ENCODE results near the gene EFL1. TPM values are rescaled to one million over a fixed set of nuclear protein-coding genes. Genes with fewer than 3 reads are reported as not detected.

Gene EFL1
- polyA plus RNA-seq, 1 experiment = 19.3 TPM

GRCh38 chr15:82124331-82125263, 137.9 kb downstream of the EFL1 start:
- H3K9me3 ChIP-seq (ENCODE audit: control insufficient read depth, insufficient read depth, low read length) = no peaks in the 10 kb centered on the region
- H3K27ac ChIP-seq (ENCODE audit: low read depth, low read length) = no peak overlapping the region
- POLR2A ChIA-PET = no interaction called here
- DNase-seq (ENCODE audit: low read depth, low spot score) = no peak
- no peak overlapping the region for H3K4me3 ChIP-seq (ENCODE audit: low read depth, low read length)
- CTCF ChIA-PET = interaction anchor here (0.7 to 5.8 kb wide), 3 partner anchors 16 to 644 kb away, joined by 3 to 65 read pairs (median 5); no protein-coding TSS in a partner anchor
- TF ChIP-seq CTCF (IDR thresholded peaks at IDR 0.05; ENCODE audit: low read depth, low read length) = no peak
- H3K27me3 ChIP-seq (ENCODE audit: control insufficient read depth, insufficient read depth, low read length) = no peaks in the 10 kb centered on the region

GRCh38 chr15:82122746-82123400, 139.7 kb downstream of the EFL1 start:
- no peak overlapping the region for H3K4me3 ChIP-seq (ENCODE audit: low read depth, low read length)
- ChIA-PET CTCF (interaction anchor here (1.4 to 5.8 kb wide), 4 partner anchors 14 to 642 kb away, joined by 3 to 65 read pairs (median 4); no protein-coding TSS in a partner anchor), POLR2A (interaction anchor here (1.1 kb wide), 1 partner anchor 76 kb away, joined by 4 read pairs; no protein-coding TSS in a partner anchor)
- no peaks in the 10 kb centered on the region for H3K27me3 ChIP-seq (ENCODE audit: control insufficient read depth, insufficient read depth, low read length)
- TF ChIP-seq CTCF (IDR thresholded peaks at IDR 0.05; ENCODE audit: low read depth, low read length) = no peak
- no peaks in the 10 kb centered on the region for H3K9me3 ChIP-seq (ENCODE audit: control insufficient read depth, insufficient read depth, low read length)
- DNase-seq (ENCODE audit: low read depth, low spot score) = peak; percentile 95
- H3K27ac ChIP-seq (ENCODE audit: low read depth, low read length) = peak overlapping the region; percentile 69

- CTCF ChIA-PET = interaction anchor here (1.4 to 2.1 kb wide), 2 partner anchors 9 to 22 kb away, joined by 3 to 13 read pairs; no protein-coding TSS in a partner anchor
- Histone ChIP-seq H3K9me3 (ENCODE audit: control insufficient read depth, insufficient read depth, low read length) (no peaks in the 10 kb centered on the region), H3K27ac (ENCODE audit: low read depth, low read length) (no peak overlapping the region), H3K27me3 (ENCODE audit: control insufficient read depth, insufficient read depth, low read length) (no peaks in the 10 kb centered on the region), H3K4me3 (ENCODE audit: low read depth, low read length) (no peak overlapping the region)
- no peak for DNase-seq (ENCODE audit: low read depth, low spot score)
- no peak for TF ChIP-seq CTCF (IDR thresholded peaks at IDR 0.05; ENCODE audit: low read depth, low read length)
- POLR2A ChIA-PET = no interaction called here
Measured at GRCh38 chr15:82118040-82118439, 144.5 kb downstream of the EFL1 start.

GRCh38 chr15:82117296-82117695, 145.2 kb downstream of the EFL1 start:
- TF ChIP-seq CTCF (IDR thresholded peaks at IDR 0.05; ENCODE audit: low read depth, low read length) = no peak
- Histone ChIP-seq H3K27ac (ENCODE audit: low read depth, low read length) (no peak overlapping the region), H3K27me3 (ENCODE audit: control insufficient read depth, insufficient read depth, low read length) (no peaks in the 10 kb centered on the region), H3K9me3 (ENCODE audit: control insufficient read depth, insufficient read depth, low read length) (no peaks in the 10 kb centered on the region; the same call in 1 of the 2 replicates), H3K4me3 (ENCODE audit: low read depth, low read length) (no peak overlapping the region)
- no peak for DNase-seq (ENCODE audit: low read depth, low spot score)
- ChIA-PET CTCF (interaction anchor here (0.6 to 2.1 kb wide), 3 partner anchors 9 to 23 kb away, joined by 3 to 13 read pairs (median 4); no protein-coding TSS in a partner anchor), POLR2A (no interaction called here)

Measured in AG04450 (cell line).